GM21423 (cell line): ENCODE results near the gene CRISP3.
"Not testable (repeated sequence)": the region's sequence is repeated elsewhere in the genome, so short reads cannot be mapped to it uniquely, and the experiment has no call there.

Experiments used
- ATAC-seq: cut with Tn5 transposase; IDR thresholded peaks from one replicate; pipeline ENCODE4 v1.9.1; 2021; ENCODE audit warnings: mild to moderate bottlenecking, moderate library complexity; ENCODE audit not compliant: unreplicated experiment

CRISP3 gene

DNA sequence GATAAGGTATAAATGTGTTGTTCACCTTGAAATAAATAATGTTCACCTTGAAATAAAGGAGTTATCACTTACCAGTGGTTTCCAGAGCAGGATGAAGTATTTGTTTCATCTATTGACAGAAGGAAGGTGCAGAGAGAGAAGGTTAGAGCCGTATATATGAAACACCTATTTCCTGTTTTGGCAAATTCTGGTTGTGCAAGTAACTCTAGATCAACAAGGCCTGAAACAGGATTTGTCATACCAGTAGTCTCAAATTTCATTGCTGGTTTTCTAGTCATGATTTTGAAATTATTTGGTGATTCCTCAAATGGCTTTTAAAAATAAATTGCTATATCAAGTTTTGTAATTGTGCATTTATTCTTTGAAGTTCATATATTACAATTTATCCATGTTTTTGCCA is at the start of gene CRISP3:
Gene CRISP3 (minus strand): TSS at position 130 of the 400 bp plus-strand sequence. CDS start 21 bp downstream, at position 109.
- ATAC-seq: no peak

GRCh38 chr6:49790341-49790740 is 46.2 kb upstream of the CRISP3 start:
- peak; percentile 44 for ATAC-seq

- no peak for ATAC-seq
These were observed 43.0 kb upstream of the CRISP3 start, which contains the start of gene PGK2 for GRCh38 chr6:49787176-49787575. Gene PGK2, minus strand, starts transcription at chr6:49787285. Its CDS starts 98 bp downstream, at chr6:49787187.

GRCh38 chr6:49784272-49784671 is 40.1 kb upstream of the CRISP3 start:
- no peak for ATAC-seq

GRCh38 chr6:49782725-49783124 is 38.5 kb upstream of the CRISP3 start:
- no peak for ATAC-seq

GRCh38 chr6:49782293-49782692 is 38.1 kb upstream of the CRISP3 start:
- no peak for ATAC-seq

DNA sequence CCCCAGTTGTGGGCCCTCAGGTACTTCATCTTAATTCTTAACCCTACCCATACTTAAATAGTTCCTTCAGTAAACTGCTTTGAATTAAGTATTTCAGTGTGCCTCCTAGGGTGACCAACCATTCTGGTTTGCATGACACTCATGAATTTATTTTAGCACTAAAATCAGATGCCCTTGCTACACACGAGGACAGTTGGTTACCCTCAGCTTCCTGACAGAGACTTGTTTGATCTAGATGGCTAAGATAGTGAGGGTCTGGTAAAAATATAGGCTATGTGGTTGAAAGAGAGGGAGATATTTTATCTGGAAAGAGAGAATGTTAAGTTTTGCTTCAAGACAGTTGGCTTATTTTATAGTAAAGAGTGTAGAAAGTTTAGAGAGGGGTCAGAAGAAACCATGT is 32.3 kb upstream of the CRISP3 start:
- ATAC-seq: no peak

- no peak for ATAC-seq
These were observed 30.9 kb upstream of the CRISP3 start for GRCh38 chr6:49775043-49775442.

- ATAC-seq: no peak
These were observed 28.1 kb upstream of the CRISP3 start for GRCh38 chr6:49772285-49772684.

GRCh38 chr6:49766762-49767161 is 22.6 kb upstream of the CRISP3 start:
- ATAC-seq: no peak

DNA sequence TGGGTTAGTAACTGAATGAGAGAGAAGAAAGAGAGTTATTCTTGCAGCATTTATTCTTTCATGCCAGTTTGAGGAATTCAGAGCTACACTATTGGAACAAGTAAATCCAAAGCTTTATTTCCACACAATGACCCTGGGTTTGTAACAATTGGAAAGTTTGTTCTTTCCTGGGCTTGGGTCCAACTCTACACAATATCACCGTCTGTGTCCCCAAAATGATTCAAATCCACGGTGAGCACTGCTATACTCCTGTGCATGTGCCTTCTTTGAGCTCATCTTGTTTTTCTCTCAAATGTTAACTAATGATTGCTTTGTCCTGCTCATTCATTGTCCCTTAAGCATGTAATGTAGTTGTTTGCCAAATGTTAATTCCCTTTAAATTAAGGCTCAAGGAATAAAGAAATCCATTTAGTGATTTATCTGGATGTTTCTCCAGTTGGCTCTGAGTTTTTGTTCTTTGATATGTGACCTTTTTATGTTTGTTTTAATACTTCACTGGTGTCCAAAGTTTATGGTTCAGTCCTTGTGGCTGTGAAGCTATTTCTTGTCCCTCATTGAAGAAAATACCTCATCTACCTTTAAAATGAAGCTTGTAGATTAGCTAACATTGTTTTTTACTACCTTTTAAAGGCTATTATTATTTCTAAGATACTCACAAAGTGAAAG is 20.5 kb upstream of the CRISP3 start:
- no peak for ATAC-seq

DNA sequence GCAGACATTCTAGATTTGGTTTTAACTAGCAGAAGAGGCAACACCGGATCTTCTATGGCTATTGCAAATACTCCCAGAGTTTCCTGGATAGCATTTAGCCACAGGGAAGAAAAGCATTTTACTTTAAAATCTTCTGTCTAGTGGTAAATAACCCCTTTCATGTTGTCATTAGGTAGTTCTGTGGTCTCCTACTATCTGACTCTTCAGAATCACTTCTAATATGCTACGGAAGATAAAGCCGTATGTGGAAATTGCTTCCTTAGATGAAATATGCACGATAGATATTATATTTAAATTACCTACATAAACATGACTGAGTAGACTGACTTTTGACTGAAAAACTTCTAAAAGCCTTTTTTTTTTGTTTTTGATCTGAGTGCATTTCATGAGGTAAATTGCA is 759 bp downstream of the CRISP3 start:
- no peak for ATAC-seq

DNA sequence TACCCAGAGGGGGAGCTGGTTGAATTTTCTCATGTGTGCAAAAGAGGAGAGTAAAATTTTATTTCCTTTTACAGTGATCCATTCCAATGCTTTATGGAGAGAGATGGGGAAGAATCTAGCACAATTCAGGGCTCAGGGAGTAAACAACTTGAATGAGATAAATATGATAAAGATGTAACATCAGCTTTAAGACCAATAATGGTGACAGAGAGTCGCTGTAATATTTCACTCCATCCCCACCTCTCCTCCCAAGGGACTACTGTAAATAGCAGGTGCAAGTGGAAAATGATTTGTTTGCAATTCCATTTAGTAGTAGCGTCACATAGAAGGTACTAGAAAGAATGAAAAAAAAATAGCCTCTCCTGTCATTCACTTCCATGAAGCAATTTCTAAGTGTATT is 4.8 kb downstream of the CRISP3 start:
- ATAC-seq: no peak

- no peak for ATAC-seq
These were observed 8.1 kb downstream of the CRISP3 start for GRCh38 chr6:49736017-49736508.

- no peak for ATAC-seq
These were observed 10.5 kb downstream of the CRISP3 start for GRCh38 chr6:49733680-49734079.

- ATAC-seq: no peak
These were observed 11.4 kb downstream of the CRISP3 start for GRCh38 chr6:49732781-49733180.

DNA sequence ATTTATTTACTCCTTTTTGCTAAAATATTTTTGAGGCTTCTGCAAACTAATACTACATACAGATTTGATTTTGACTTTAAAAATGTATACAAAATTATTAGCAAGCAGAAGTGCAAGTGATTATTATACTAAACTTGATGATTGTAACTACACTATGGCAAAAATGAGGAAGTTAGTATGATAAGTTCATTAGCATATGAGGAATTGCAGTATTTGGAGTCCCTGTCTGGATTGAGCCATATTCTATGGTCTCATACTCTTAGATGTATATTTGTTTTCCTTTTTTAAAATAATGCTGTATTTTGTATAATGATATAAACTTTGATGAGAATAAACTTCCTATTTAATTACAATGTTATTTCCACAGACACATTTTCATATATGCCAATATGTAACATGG is 13.9 kb downstream of the CRISP3 start:
- ATAC-seq: no peak

DNA sequence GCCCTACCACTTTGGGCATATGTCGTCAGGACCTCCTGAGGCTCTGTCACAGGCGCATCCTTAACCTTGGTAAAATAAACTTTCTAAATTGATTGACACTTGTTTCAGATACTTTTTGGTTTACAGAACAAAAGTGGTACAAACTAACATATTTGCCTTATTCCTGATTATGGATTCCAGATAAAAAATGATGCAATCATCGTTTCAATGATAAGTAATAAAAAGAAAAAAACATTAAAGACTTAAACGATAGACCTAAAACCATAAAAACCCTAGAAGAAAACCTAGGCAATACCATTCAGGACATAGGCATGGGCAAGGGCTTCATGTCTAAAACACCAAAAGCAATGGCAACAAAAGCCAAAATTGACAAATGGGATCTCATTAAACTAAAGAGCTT is 20.3 kb downstream of the CRISP3 start:
- ATAC-seq: not testable (repeated sequence)

DNA sequence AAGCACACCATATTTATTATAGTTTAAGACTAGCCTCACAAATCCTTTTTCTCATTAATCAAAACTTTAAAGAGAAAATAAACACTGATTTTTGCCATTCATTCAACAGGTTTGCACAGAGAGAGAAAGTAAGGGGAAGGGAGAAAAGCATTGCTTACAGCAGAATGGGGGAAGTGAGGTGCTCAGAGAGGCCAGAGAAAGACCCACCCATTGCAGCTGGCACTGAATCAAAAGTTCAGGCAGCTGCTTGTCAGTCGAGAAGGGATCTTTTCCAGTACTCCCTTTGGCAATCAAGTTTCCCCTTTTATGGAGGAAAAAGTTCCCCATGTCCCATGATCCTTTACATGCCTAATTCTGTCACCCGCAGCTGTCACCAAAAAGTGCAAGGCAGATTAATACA is 22.9 kb downstream of the CRISP3 start:
- ATAC-seq: no peak

- ATAC-seq: no peak
These were observed 23.8 kb downstream of the CRISP3 start for GRCh38 chr6:49720372-49720771.

GRCh38 chr6:49713346-49713745 is 30.8 kb downstream of the CRISP3 start, which contains the start of gene CRISP2:
Gene CRISP2, minus strand, starts transcription at chr6:49713543. Its CDS starts 4,347 bp downstream, at chr6:49709196.
- no peak for ATAC-seq

DNA sequence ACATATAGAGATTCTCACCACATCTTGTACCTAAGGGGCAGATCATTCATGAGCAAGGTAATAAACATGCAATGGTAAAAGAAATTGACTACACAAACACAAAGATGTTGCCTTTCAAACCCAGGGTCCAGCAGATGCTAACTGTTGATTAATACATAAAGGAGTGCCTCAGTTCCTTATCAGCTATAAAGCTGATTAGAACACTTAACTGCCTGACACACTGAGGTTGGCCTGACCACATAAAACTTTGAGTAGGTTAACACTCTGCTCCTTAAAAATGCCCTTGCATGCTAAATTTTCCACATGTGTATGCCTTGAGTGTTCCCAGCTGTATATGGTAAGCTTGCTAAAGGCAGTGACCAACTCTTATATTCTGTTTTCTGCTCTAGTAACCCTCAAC is 45.7 kb downstream of the CRISP3 start:
- ATAC-seq: no peak

- no peak for ATAC-seq
These were observed 50.7 kb downstream of the CRISP3 start for GRCh38 chr6:49693512-49693911.
